Kidney (tissue), 22 donors: ENCODE data around the gene BHLHE40. TPM values are rescaled to one million over a fixed set of nuclear protein-coding genes. Genes with fewer than 3 reads are reported as not detected.

ENCODE experiments used
- DNase-seq, 5 donors: peaks; one replicate each; pipeline ENCODE4 v3.0.0-alpha.2; 2013 to 2020
- FAIRE-seq: peaks from 2 replicates; lab custom pipeline; 2012; peaks lifted over from hg19 to GRCh38; lab: Jason Lieb, UNC
- H3K27ac ChIP-seq, 2 donors: one replicate each; pipeline ENCODE4 v1.7.0; 2013; ENCODE audit warnings: low read depth in 2 of 2, low read length in 2 of 2, inconsistent platforms in 1 of 2
- H3K27me3 ChIP-seq: one replicate; pipeline ENCODE4 v1.7.1; 2013; ENCODE audit warnings: low read length, inconsistent platforms; ENCODE audit not compliant: control insufficient read depth, insufficient read depth
- H3K36me3 ChIP-seq, 3 donors: one replicate each; pipeline versions ENCODE4 v1.7.0 to v1.7.1; 2013; ENCODE audit warnings: low read length in 3 of 3, control low read depth in 1 of 3, inconsistent platforms in 1 of 3; ENCODE audit not compliant: insufficient read depth in 3 of 3, control insufficient read depth in 2 of 3
- H3K4me1 ChIP-seq, 3 donors: one replicate each; pipeline versions ENCODE4 v1.7.0 to v1.7.1; 2013; ENCODE audit warnings: low read length in 3 of 3, inconsistent platforms in 1 of 3, low read depth in 1 of 3; ENCODE audit not compliant: control insufficient read depth in 2 of 3, insufficient read depth in 2 of 3
- H3K4me3 ChIP-seq, 3 donors: one replicate each; pipeline versions ENCODE4 v1.7.0 to v1.8.1; 2013; ENCODE audit warnings: low read length in 3 of 3, control low read depth in 1 of 3, inconsistent platforms in 1 of 3
- H3K9ac ChIP-seq, 3 donors: one replicate each; pipeline versions ENCODE4 v1.7.0 to v1.7.1; 2013; ENCODE audit warnings: low read length in 3 of 3, control low read depth in 1 of 3, inconsistent platforms in 1 of 3
- H3K9me3 ChIP-seq, 3 donors: one replicate each; pipeline versions ENCODE4 v1.7.0 to v1.7.1; 2013; ENCODE audit warnings: low read length in 3 of 3, control low read depth in 1 of 3, inconsistent platforms in 1 of 3; ENCODE audit not compliant: control insufficient read depth in 2 of 3, insufficient read depth in 1 of 3
- CTCF ChIP-seq: IDR thresholded peaks from 3 replicates; pipeline ENCODE4 v1.5.1; 2012; ENCODE audit warnings: mild to moderate bottlenecking, moderate library complexity, borderline replicate concordance; ENCODE audit not compliant: insufficient read depth; ENCODE audit errors: extremely low read depth
- intact Hi-C: fragments of 100-400 bp; cut with DNase I; formaldehyde crosslinking; loops from one replicate; pipeline ENCODE4 v1.11.1; 2022
- long read RNA-seq, 10 donors: library from polyadenylated mRNA in 1 of 10; unstranded in 1 of 10; transcript quantifications; one replicate each; pipeline ENCODE4 v2.0.0 and lab custom pipeline, GENCODE V29; 2021 to 2026
- polyA plus RNA-seq: library from polyadenylated mRNA; stranded (reverse); fragments of 350-450 nt; fragmentation: Illumina TruSeq; extraction: RNeasy Lipid Tissue Mini Kit (QIAGEN cat#74804); gene quantifications from one replicate; pipeline ENCODE4 v1.2.3, GENCODE V29; 2014; ENCODE audit warnings: low read depth, low replicate concordance; ENCODE audit not compliant: insufficient read depth
- total RNA-seq: library from RNA; stranded (reverse); fragmentation: NEBNext Ultra II Directional; extraction: Animal tissue kit (Norgen Biotek cat#: 25700); gene quantifications from one replicate; pipeline ENCODE4 v1.2.1, GENCODE V29; 2021
- donor health status: control.
- donor health status: control.
- donor health status: control.
- donor health status: control.
- donor health status: control.
- donor health status: DM: yes; HTN: yes; CAD: no.
- donor health status: Normal renal cell carcinoma (clear cell type).

The BHLHE40 gene
- 147 TPM for total RNA-seq
- 39.4 TPM for polyA plus RNA-seq
- long read RNA-seq, donor 1, transcript BHLHE40-201 (5 exons, 3,473 nt): major isoform, 7 of 7 reads
- long read RNA-seq, donor 1, partial matches to known transcripts: 0 of 7 reads
- long read RNA-seq, donor 1, other reads (novel, unspliced or antisense): 0 of 7 reads
- long read RNA-seq, donor 2, transcript BHLHE40-201 (5 exons, 3,473 nt): major isoform, 7 of 7 reads
- long read RNA-seq, donor 2, partial matches to known transcripts: 0 of 7 reads
- long read RNA-seq, donor 2, other reads (novel, unspliced or antisense): 0 of 7 reads
- long read RNA-seq, donor 3, transcript BHLHE40-201 (5 exons, 3,473 nt): major isoform, 13 of 13 reads
- long read RNA-seq, donor 3, partial matches to known transcripts: 0 of 13 reads
- long read RNA-seq, donor 3, other reads (novel, unspliced or antisense): 0 of 13 reads
- long read RNA-seq, donor 4, transcript BHLHE40-201 (5 exons, 3,473 nt): major isoform, 5 of 5 reads
- long read RNA-seq, donor 4, partial matches to known transcripts: 0 of 5 reads
- long read RNA-seq, donor 4, other reads (novel, unspliced or antisense): 0 of 5 reads
- long read RNA-seq, donor 5: 0 reads
- long read RNA-seq, donor 6, partial matches to known transcripts: 0 of 4 reads
- long read RNA-seq, donor 6, other reads (novel, unspliced or antisense): 0 of 4 reads
- long read RNA-seq, donor 7, transcript BHLHE40-201 (5 exons, 3,473 nt): major isoform, 42 of 106 reads
- long read RNA-seq, donor 7, partial matches to known transcripts: 59 of 106 reads
- long read RNA-seq, donor 7, other reads (novel, unspliced or antisense): 4 of 106 reads
- long read RNA-seq, donor 8, partial matches to known transcripts: 0 of 3 reads
- long read RNA-seq, donor 8, other reads (novel, unspliced or antisense): 0 of 3 reads
- long read RNA-seq, donor 9, partial matches to known transcripts: 0 of 4 reads
- long read RNA-seq, donor 9, other reads (novel, unspliced or antisense): 0 of 4 reads
- long read RNA-seq, donor 10, transcript BHLHE40-201 (5 exons, 3,473 nt): major isoform, 8 of 8 reads
- long read RNA-seq, donor 10, partial matches to known transcripts: 0 of 8 reads
- long read RNA-seq, donor 10, other reads (novel, unspliced or antisense): 0 of 8 reads

- Histone ChIP-seq H3K4me3 (peak within 1 kb of the TSS; percentile 75 to 98 (median 88)), H3K27me3 (no peaks in the 10 kb centered on the region), H3K9ac (peak within 1 kb of the TSS; percentile 47 to 99 (median 97)), H3K9me3 (no peaks in the 10 kb centered on the region), H3K36me3 (peaks cover 2 to 40% (median 21%) of the 10 kb centered on the region in 3 donors), H3K27ac (peak within 1 kb of the TSS; percentile 100), H3K4me1 (peaks cover 8 to 30% (median 15%) of the 10 kb centered on the region in 3 donors)
- FAIRE-seq (no peak), DNase-seq (peak in 3 of 5 donors; percentile 50 to 67 (median 58))
- no peak for TF ChIP-seq CTCF
- intact Hi-C loops: no loop called here
Measured at GRCh38 chr3:4979428-4980228, at the start of gene BHLHE40. TSS of gene BHLHE40 (plus strand) at chr3:4979437. CDS start at chr3:4979719, 282 bp downstream.

- DNase-seq: no peak
- FAIRE-seq: no peak
- intact Hi-C loops: no loop called here
Measured at GRCh38 chr3:4930501-4930900, 48.7 kb upstream of the BHLHE40 start.

More at GRCh38 chr3:4930501-4930900, 48.7 kb upstream of the BHLHE40 start:
- Histone ChIP-seq H3K4me3 (no peak overlapping the region), H3K27me3 (no peaks in the 10 kb centered on the region), H3K9me3 (no peaks in the 10 kb centered on the region), H3K4me1 (peaks cover 0 to 2% (median 0%) of the 10 kb centered on the region in 3 donors), H3K36me3 (no peaks in the 10 kb centered on the region), H3K27ac (no peak overlapping the region), H3K9ac (no peak overlapping the region)
- TF ChIP-seq CTCF: no peak
